ENCODE measurements around the gene MAGEH1.

The MAGEH1 gene

GRCh38 chrX:55490974-55491373 lies 39.0 kb downstream of the MAGEH1 start:
- no peak for DNase-seq (ENCODE audit: low spot score)
